DND-41 (cell line): ENCODE results near the gene SRRM5.
"Not testable (repeated sequence)": the region's sequence is repeated elsewhere in the genome, so short reads cannot be mapped to it uniquely, and the experiment has no call there.

Experiments
- ATAC-seq: fragments of 200-7000 bp; cut with Tn5 transposase; 3 replicates; pipeline ENCODE4 v1.9.1; 2021; ENCODE audit warnings: low read depth; ENCODE audit not compliant: insufficient read depth
- DNase-seq: peaks from one replicate; pipeline ENCODE4 v3.0.0-alpha.2; 2020
- H2AFZ ChIP-seq: 2 replicates; pipeline ENCODE4 v1.6.0; 2012; ENCODE audit warnings: low read depth, low read length
- H3K27ac ChIP-seq: 2 replicates; pipeline ENCODE4 v1.5.1; 2012; ENCODE audit warnings: low read length, inconsistent platforms
- H3K27me3 ChIP-seq: fragments of 200-600 bp; sonication (generic); 2 replicates; pipeline ENCODE4 v1.6.0; 2012; ENCODE audit warnings: low read length, mild to moderate bottlenecking, inconsistent platforms; ENCODE audit not compliant: insufficient read depth, poor library complexity
- H3K36me3 ChIP-seq: 2 replicates; pipeline ENCODE4 v1.5.1; 2012; ENCODE audit warnings: low read length, inconsistent platforms; ENCODE audit not compliant: insufficient read depth
- H3K4me1 ChIP-seq: 2 replicates; pipeline ENCODE4 v1.5.1; 2012; ENCODE audit warnings: mild to moderate bottlenecking, low read length; ENCODE audit not compliant: insufficient read depth
- H3K4me2 ChIP-seq: 2 replicates; pipeline ENCODE4 v1.6.0; 2012; ENCODE audit warnings: mild to moderate bottlenecking, moderate library complexity, low read length, inconsistent platforms; ENCODE audit not compliant: insufficient read depth
- H3K4me3 ChIP-seq, 2 experiments: fragments of 200-600 bp in 1 of 2; shearing (Covaris generic) in 1 of 2; 2 replicates each; pipeline ENCODE4 v1.5.1; 2012 to 2016; ENCODE audit warnings: inconsistent platforms in 2 of 2, low read length in 2 of 2, mild to moderate bottlenecking in 2 of 2, low read depth in 1 of 2, moderate library complexity in 1 of 2
- H3K79me2 ChIP-seq: 2 replicates; pipeline ENCODE4 v1.6.0; 2012; ENCODE audit warnings: low read length, inconsistent platforms; ENCODE audit not compliant: insufficient read depth
- H3K9ac ChIP-seq: 2 replicates; pipeline ENCODE4 v1.6.0; 2012; ENCODE audit warnings: low read depth, mild to moderate bottlenecking, inconsistent platforms, low read length, moderate library complexity
- H3K9me3 ChIP-seq: 2 replicates; pipeline ENCODE4 v1.5.1; 2012; ENCODE audit warnings: low read length, moderate library complexity, mild to moderate bottlenecking, inconsistent platforms; ENCODE audit not compliant: insufficient read depth, severe bottlenecking
- H4K20me1 ChIP-seq: 2 replicates; pipeline ENCODE4 v1.6.0; 2012; ENCODE audit warnings: low read length; ENCODE audit not compliant: insufficient read depth
- CTCF ChIP-seq: IDR thresholded peaks from 2 replicates; pipeline ENCODE4 v1.5.1; 2012; ENCODE audit warnings: borderline replicate concordance, low read length, moderate library complexity, mild to moderate bottlenecking; ENCODE audit not compliant: poor library complexity, severe bottlenecking; ENCODE audit errors: extremely low read depth
- EZH2 ChIP-seq: IDR thresholded peaks from 3 replicates; pipeline ENCODE4 v1.6.1; 2012; ENCODE audit warnings: borderline replicate concordance, low read depth, mild to moderate bottlenecking, moderate library complexity, low read length, inconsistent platforms; ENCODE audit not compliant: severe bottlenecking

SRRM5 gene

GRCh38 chr19:43634506-43634871 lies 22.6 kb downstream of the SRRM5 start:
- no peak for DNase-seq
- TF ChIP-seq CTCF (no peak), EZH2 (no peak)
- H3K4me2 ChIP-seq, result no peak overlapping the region
- H3K9me3 ChIP-seq, result no peaks in the 10 kb centered on the region
- H3K4me3 ChIP-seq, result no peak overlapping the region
- ATAC-seq, result no peak
- peaks cover 17% of the 10 kb centered on the region for H3K27me3 ChIP-seq
- no peaks in the 10 kb centered on the region for H3K36me3 ChIP-seq
- H3K4me1 ChIP-seq, result peaks cover 13% of the 10 kb centered on the region
- H4K20me1 ChIP-seq, result peaks cover 5% of the 10 kb centered on the region; the same call in 1 of the 2 replicates
- no peak overlapping the region for H3K27ac ChIP-seq
- no peak overlapping the region for H2AFZ ChIP-seq
- H3K79me2 ChIP-seq, result no peaks in the 10 kb centered on the region
- no peak overlapping the region for H3K9ac ChIP-seq

GRCh38 chr19:43634872-43635560 lies 23.1 kb downstream of the SRRM5 start:
- H3K36me3 ChIP-seq, result no peaks in the 10 kb centered on the region
- TF ChIP-seq EZH2, result no peak
- no peak for TF ChIP-seq CTCF
- no peak overlapping the region for H3K9ac ChIP-seq
- H3K9me3 ChIP-seq, result no peaks in the 10 kb centered on the region
- H4K20me1 ChIP-seq, result peaks cover 5% of the 10 kb centered on the region; the same call in 1 of the 2 replicates
- ATAC-seq (no peak), DNase-seq (no peak)
- H3K27ac ChIP-seq, result no peak overlapping the region
- peaks cover 18% of the 10 kb centered on the region for H3K27me3 ChIP-seq
- peaks cover 16% of the 10 kb centered on the region for H3K4me1 ChIP-seq
- no peak overlapping the region for H2AFZ ChIP-seq
- no peaks in the 10 kb centered on the region for H3K79me2 ChIP-seq
- H3K4me3 ChIP-seq, result no peak overlapping the region
- H3K4me2 ChIP-seq, result no peak overlapping the region

- not testable (repeated sequence) for H3K4me3 ChIP-seq, ATAC-seq, H3K36me3 ChIP-seq, H3K4me2 ChIP-seq, H2AFZ ChIP-seq, H3K79me2 ChIP-seq, H3K9me3 ChIP-seq, H3K9ac ChIP-seq, H3K27ac ChIP-seq, H4K20me1 ChIP-seq, DNase-seq
- Histone ChIP-seq H3K27me3 (peaks cover 22% of the 10 kb centered on the region), H3K4me1 (peaks cover 20% of the 10 kb centered on the region)
Observed at GRCh38 chr19:43635561-43635940, 23.7 kb downstream of the SRRM5 start.

- no peak overlapping the region for H3K9ac ChIP-seq
- no peak overlapping the region for H3K4me2 ChIP-seq
- peaks cover 22% of the 10 kb centered on the region for H3K27me3 ChIP-seq
- H3K4me1 ChIP-seq, result peaks cover 20% of the 10 kb centered on the region
- DNase-seq (no peak), ATAC-seq (no peak)
- no peaks in the 10 kb centered on the region for H3K79me2 ChIP-seq
- no peak overlapping the region for H3K4me3 ChIP-seq
- no peaks in the 10 kb centered on the region for H3K36me3 ChIP-seq
- no peaks in the 10 kb centered on the region for H3K9me3 ChIP-seq
- no peak overlapping the region for H3K27ac ChIP-seq
- H2AFZ ChIP-seq, result no peak overlapping the region
- TF ChIP-seq CTCF (no peak), EZH2 (no peak)
- H4K20me1 ChIP-seq, result peaks cover 5% of the 10 kb centered on the region; the same call in 1 of the 2 replicates
Observed at GRCh38 chr19:43636121-43636683, 24.3 kb downstream of the SRRM5 start.
